ENCODE measurements around the gene KATNAL2.

KATNAL2 gene

GRCh38 chr18:46917108-46917802, at the start of gene KATNAL2, which contains the start of gene PIAS2:
TSS of gene KATNAL2 (plus strand) at chr18:46917602. CDS start at chr18:46946873, 29,271 bp downstream.
TSS of gene PIAS2 (minus strand) at chr18:46917507. CDS start at chr18:46917345, 162 bp downstream.
- peak within 1 kb of the TSS; percentile 53 for H3K4me3 ChIP-seq (replicated peaks; ENCODE audit: low read depth, low read length)
- no peak for TF ChIP-seq CTCF (IDR thresholded peaks at IDR 0.05; ENCODE audit: low read depth, low read length, missing control alignments)
- no peak for DNase-seq (ENCODE audit: extremely low read depth, low read depth)

- H3K4me3 ChIP-seq (replicated peaks; ENCODE audit: low read depth, low read length), result no peak overlapping the region
- DNase-seq (ENCODE audit: extremely low read depth, low read depth), result no peak
- TF ChIP-seq CTCF (IDR thresholded peaks at IDR 0.05; ENCODE audit: low read depth, low read length, missing control alignments), result no peak
Measured at GRCh38 chr18:46868169-46868921, 49.1 kb upstream of the KATNAL2 start.

GRCh38 chr18:46877329-46877987, 39.9 kb upstream of the KATNAL2 start:
- no peak for DNase-seq (ENCODE audit: extremely low read depth, low read depth)
- TF ChIP-seq CTCF (IDR thresholded peaks at IDR 0.05; ENCODE audit: low read depth, low read length, missing control alignments), result no peak
- H3K4me3 ChIP-seq (replicated peaks; ENCODE audit: low read depth, low read length), result no peak overlapping the region

GRCh38 chr18:46883180-46883579, 34.2 kb upstream of the KATNAL2 start:
- DNase-seq (ENCODE audit: extremely low read depth, low read depth), result no peak
- TF ChIP-seq CTCF (IDR thresholded peaks at IDR 0.05; ENCODE audit: low read depth, low read length, missing control alignments), result no peak
- H3K4me3 ChIP-seq (replicated peaks; ENCODE audit: low read depth, low read length), result no peak overlapping the region

- DNase-seq (ENCODE audit: extremely low read depth, low read depth), result no peak
- no peak overlapping the region for H3K4me3 ChIP-seq (replicated peaks; ENCODE audit: low read depth, low read length)
- no peak for TF ChIP-seq CTCF (IDR thresholded peaks at IDR 0.05; ENCODE audit: low read depth, low read length, missing control alignments)
Measured at GRCh38 chr18:46886893-46887292, 30.5 kb upstream of the KATNAL2 start.

- TF ChIP-seq CTCF (IDR thresholded peaks at IDR 0.05; ENCODE audit: low read depth, low read length, missing control alignments), result no peak
- no peak overlapping the region for H3K4me3 ChIP-seq (replicated peaks; ENCODE audit: low read depth, low read length)
Measured at GRCh38 chr18:46888965-46889364, 28.4 kb upstream of the KATNAL2 start.

More at GRCh38 chr18:46888965-46889364, 28.4 kb upstream of the KATNAL2 start:
- no peak for DNase-seq (ENCODE audit: extremely low read depth, low read depth)

Measured in HFF-Myc (cell line).